ENCODE data around the gene LHX5. TPM values are rescaled to one million over a fixed set of nuclear protein-coding genes. Genes with fewer than 3 reads are reported as not detected.

The LHX5 gene
- not detected in 5 replicates for total RNA-seq (2022; extraction: Qiagen RNA extraction)

GRCh38 chr12:113471619-113472171, at the start of gene LHX5:
Gene LHX5, minus strand, starts transcription at chr12:113471871. Its CDS starts 373 bp downstream, at chr12:113471498.

GRCh38 chr12:113422030-113422885, 49.4 kb downstream of the LHX5 start, which contains the start of gene SDSL:
Gene SDSL, plus strand, starts transcription at chr12:113422380. Its CDS starts 5,603 bp downstream, at chr12:113427983.

Other genes starting within 250 kb of the LHX5 start
- 7.0 to 11.0 TPM (median 9.7 TPM) in 5 replicates for gene SLC8B1, start 136.8 kb downstream of the LHX5 start, total RNA-seq (2022; extraction: Qiagen RNA extraction)
- 27.1 to 35.1 TPM (median 32.5 TPM) in 5 replicates for gene PLBD2, start 113.3 kb downstream of the LHX5 start, total RNA-seq (2022; extraction: Qiagen RNA extraction)
- 0.29 to 2.7 TPM (median 1.8 TPM) in 5 replicates for gene SDS, start 68.0 kb downstream of the LHX5 start, total RNA-seq (2022; extraction: Qiagen RNA extraction)
- 20.4 to 30.6 TPM (median 27.8 TPM) in 5 replicates for gene SDSL, start 49.5 kb downstream of the LHX5 start, total RNA-seq (2022; extraction: Qiagen RNA extraction)

All from A549 treated with Mapracorat at 1 μM for 4 hours (cell line).